Measurements from ENCODE around the gene MEPE. TPM values are rescaled to one million over a fixed set of nuclear protein-coding genes. Genes with fewer than 3 reads are reported as not detected.

MEPE gene
- total RNA-seq, 1 donor from 2014 or later, result not detected

- no peak overlapping the region for H3K27ac Mint-ChIP-seq
- peaks cover 13% of the 10 kb centered on the region for H3K4me1 Mint-ChIP-seq (ENCODE audit: low read depth)
- DNase-seq (ENCODE audit: low spot score, unreplicated experiment), result no peak
- H3K4me3 Mint-ChIP-seq (ENCODE audit: low read depth), result no peak overlapping the region
- TF ChIP-seq CTCF (IDR thresholded peaks at IDR 0.05; ENCODE audit: unreplicated experiment), result no peak
- H3K36me3 Mint-ChIP-seq (ENCODE audit: insufficient read depth), result peaks cover 1% of the 10 kb centered on the region
- no peaks in the 10 kb centered on the region for H3K27me3 Mint-ChIP-seq
- no peaks in the 10 kb centered on the region for H3K9me3 Mint-ChIP-seq (ENCODE audit: low read depth)
These were observed 8.4 kb upstream of the MEPE start for GRCh38 chr4:87824352-87824751.

DNA sequence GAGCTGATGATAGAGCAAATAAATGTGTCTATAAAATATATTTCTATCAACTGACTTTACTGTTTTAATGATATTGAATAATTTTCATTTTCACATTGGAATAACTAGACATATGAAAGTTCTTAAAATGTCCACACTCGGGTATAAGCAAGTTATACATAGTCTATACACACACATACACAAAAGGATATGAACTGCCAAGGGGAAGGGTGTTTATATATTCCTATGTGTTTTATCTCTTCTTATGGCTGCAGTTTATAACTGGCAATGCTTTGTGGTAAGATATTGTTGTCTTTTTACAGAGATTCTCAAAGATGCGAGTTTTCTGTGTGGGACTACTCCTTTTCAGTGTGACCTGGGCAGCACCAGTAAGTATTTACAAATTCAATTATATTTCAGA lies 1.6 kb downstream of the MEPE start:
- H3K4me3 Mint-ChIP-seq (ENCODE audit: low read depth), result no peak overlapping the region
- no peak for DNase-seq (ENCODE audit: low spot score, unreplicated experiment)
- no peak overlapping the region for H3K27ac Mint-ChIP-seq
- H3K36me3 Mint-ChIP-seq (ENCODE audit: insufficient read depth), result no peaks in the 10 kb centered on the region
- H3K27me3 Mint-ChIP-seq, result no peaks in the 10 kb centered on the region
- no peaks in the 10 kb centered on the region for H3K9me3 Mint-ChIP-seq (ENCODE audit: low read depth)
- no peak for TF ChIP-seq CTCF (IDR thresholded peaks at IDR 0.05; ENCODE audit: unreplicated experiment)
- peaks cover 2% of the 10 kb centered on the region for H3K4me1 Mint-ChIP-seq (ENCODE audit: low read depth)

- Mint-ChIP-seq H3K27me3 (no peaks in the 10 kb centered on the region), H3K27ac (no peak overlapping the region), H3K36me3 (ENCODE audit: insufficient read depth) (no peaks in the 10 kb centered on the region), H3K4me1 (ENCODE audit: low read depth) (peaks cover 2% of the 10 kb centered on the region), H3K4me3 (ENCODE audit: low read depth) (no peak overlapping the region), H3K9me3 (ENCODE audit: low read depth) (no peaks in the 10 kb centered on the region)
- TF ChIP-seq CTCF (IDR thresholded peaks at IDR 0.05; ENCODE audit: unreplicated experiment), result no peak
- no peak for DNase-seq (ENCODE audit: low spot score, unreplicated experiment)
These were observed 2.4 kb downstream of the MEPE start for GRCh38 chr4:87835197-87835596.

GRCh38 chr4:87835743-87836142 lies 3.0 kb downstream of the MEPE start:
- H3K27ac Mint-ChIP-seq, result no peak overlapping the region

DNA sequence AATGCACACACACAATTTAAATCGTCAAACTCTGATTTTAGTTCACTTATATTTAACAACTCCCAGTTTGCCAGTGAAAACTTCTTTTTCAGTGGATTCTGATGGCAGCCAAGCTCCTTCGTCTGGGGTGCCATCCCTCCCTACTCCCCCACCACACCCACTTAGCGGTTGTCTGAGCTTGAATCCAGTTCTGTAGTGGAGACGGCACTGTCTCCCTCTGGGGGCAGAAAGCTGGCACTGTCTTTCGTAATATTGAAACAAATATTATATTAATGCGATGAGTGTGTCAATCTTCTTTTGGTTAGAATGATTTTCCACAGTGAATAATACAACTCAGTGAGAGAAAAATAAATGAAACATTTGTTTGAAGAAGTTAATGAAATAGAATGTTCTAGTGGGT lies 5.4 kb downstream of the MEPE start:
- H3K36me3 Mint-ChIP-seq (ENCODE audit: insufficient read depth), result no peaks in the 10 kb centered on the region
- H3K27ac Mint-ChIP-seq, result no peak overlapping the region
- H3K27me3 Mint-ChIP-seq, result peaks cover 11% of the 10 kb centered on the region
- no peak overlapping the region for H3K4me3 Mint-ChIP-seq (ENCODE audit: low read depth)
- peak; percentile 30 for TF ChIP-seq CTCF (IDR thresholded peaks at IDR 0.05; ENCODE audit: unreplicated experiment)
- DNase-seq (ENCODE audit: low spot score, unreplicated experiment), result no peak
- no peaks in the 10 kb centered on the region for H3K9me3 Mint-ChIP-seq (ENCODE audit: low read depth)
- peaks cover 8% of the 10 kb centered on the region for H3K4me1 Mint-ChIP-seq (ENCODE audit: low read depth)

More at GRCh38 chr4:87835743-87836142, 3.0 kb downstream of the MEPE start:
- no peak for TF ChIP-seq CTCF (IDR thresholded peaks at IDR 0.05; ENCODE audit: unreplicated experiment)
- H3K4me3 Mint-ChIP-seq (ENCODE audit: low read depth), result no peak overlapping the region
- no peaks in the 10 kb centered on the region for H3K36me3 Mint-ChIP-seq (ENCODE audit: insufficient read depth)
- peaks cover 6% of the 10 kb centered on the region for H3K4me1 Mint-ChIP-seq (ENCODE audit: low read depth)
- peaks cover 4% of the 10 kb centered on the region for H3K27me3 Mint-ChIP-seq
- DNase-seq (ENCODE audit: low spot score, unreplicated experiment), result no peak
- no peaks in the 10 kb centered on the region for H3K9me3 Mint-ChIP-seq (ENCODE audit: low read depth)

Measured in progenitor cell of endocrine pancreas (in vitro differentiated cells).